Choroid plexus epithelial cell (primary cell): ENCODE measurements around the gene CHMP1B.

Experiments
- DNase-seq: peaks from one replicate; pipeline ENCODE4 v3.0.0-alpha.2; 2010; ENCODE audit warnings: low read depth
- H3K4me3 ChIP-seq: 2 replicates; pipeline ENCODE4 v1.5.1; 2011; ENCODE audit warnings: low read depth, mild to moderate bottlenecking, control low read depth, low read length, moderate library complexity
- CTCF ChIP-seq: conservative IDR thresholded peaks from 2 replicates; pipeline ENCODE4 v1.5.1; 2011; ENCODE audit warnings: low read depth, mild to moderate bottlenecking, control low read depth, inconsistent platforms, low read length, moderate library complexity

CHMP1B gene

GRCh38 chr18:11859903-11860407 is 8.7 kb downstream of the CHMP1B start:
- peak; percentile 37 for TF ChIP-seq CTCF
- DNase-seq = peak; percentile 67
- no peak overlapping the region for H3K4me3 ChIP-seq

- H3K4me3 ChIP-seq = no peak overlapping the region
- TF ChIP-seq CTCF = no peak
- no peak for DNase-seq
Observed at GRCh38 chr18:11860594-11861450, 9.6 kb downstream of the CHMP1B start.

- no peak for TF ChIP-seq CTCF
- DNase-seq = no peak
- H3K4me3 ChIP-seq = no peak overlapping the region
Observed at GRCh38 chr18:11861583-11862288, 10.5 kb downstream of the CHMP1B start.

- no peak for DNase-seq
- no peak overlapping the region for H3K4me3 ChIP-seq
- TF ChIP-seq CTCF = no peak
Observed at GRCh38 chr18:11862468-11863137, 11.4 kb downstream of the CHMP1B start.

GRCh38 chr18:11864471-11864870 is 13.3 kb downstream of the CHMP1B start:
- TF ChIP-seq CTCF = no peak
- no peak overlapping the region for H3K4me3 ChIP-seq
- no peak for DNase-seq

- H3K4me3 ChIP-seq = no peak overlapping the region
- TF ChIP-seq CTCF = no peak
- no peak for DNase-seq
Observed at GRCh38 chr18:11865071-11865470, 13.9 kb downstream of the CHMP1B start.
